RPMI7951 (cell line): ENCODE results near the gene SFI1. TPM values are rescaled to one million over a fixed set of nuclear protein-coding genes. Genes with fewer than 3 reads are reported as not detected.
A peak's percentile ranks its signal among the peaks of the same experiment; 100 is the strongest.
"Not testable (repeated sequence)": the region's sequence is repeated elsewhere in the genome, so short reads cannot be mapped to it uniquely, and the experiment has no call there.

Experiments used
- DNase-seq: peaks from one replicate; pipeline ENCODE4 v3.0.0-alpha.2; 2012; ENCODE audit warnings: low read depth
- total RNA-seq: library from RNA; depleted of rRNA; stranded (reverse); fragments of >200 nt; shearing (Covaris generic); gene quantifications from 2 replicates; pipeline ENCODE4 v1.2.3, GENCODE V29; 2014

The SFI1 gene
- total RNA-seq, 1 experiment from 2014 or later, result 6.1 TPM

GRCh38 chr22:31588970-31589675 is 92.8 kb downstream of the SFI1 start:
- DNase-seq, result no peak

GRCh38 chr22:31590161-31590560 is 93.8 kb downstream of the SFI1 start:
- not testable (repeated sequence) for DNase-seq

GRCh38 chr22:31595271-31595670 is 98.9 kb downstream of the SFI1 start:
- no peak for DNase-seq

GRCh38 chr22:31602259-31602952 is 106.1 kb downstream of the SFI1 start:
- DNase-seq, result peak; percentile 98

- DNase-seq, result no peak
Observed at GRCh38 chr22:31603081-31603525, 106.8 kb downstream of the SFI1 start.

- DNase-seq, result no peak
Observed at GRCh38 chr22:31603574-31603973, 107.2 kb downstream of the SFI1 start.

GRCh38 chr22:31604137-31604705 is 107.9 kb downstream of the SFI1 start:
- DNase-seq, result no peak

GRCh38 chr22:31604746-31605705 is 108.7 kb downstream of the SFI1 start:
- no peak for DNase-seq

- no peak for DNase-seq
Observed at GRCh38 chr22:31605851-31606585, 109.7 kb downstream of the SFI1 start.

GRCh38 chr22:31607696-31608095 is 111.4 kb downstream of the SFI1 start:
- no peak for DNase-seq

- no peak for DNase-seq
Observed at GRCh38 chr22:31609716-31610115, 113.4 kb downstream of the SFI1 start.

- no peak for DNase-seq
Observed at GRCh38 chr22:31610611-31611010, 114.3 kb downstream of the SFI1 start.

- DNase-seq, result no peak
Observed at GRCh38 chr22:31611061-31611760, 114.9 kb downstream of the SFI1 start.

- no peak for DNase-seq
Observed at GRCh38 chr22:31612891-31613285, 116.6 kb downstream of the SFI1 start.

- no peak for DNase-seq
Observed at GRCh38 chr22:31613286-31613903, 117.1 kb downstream of the SFI1 start.

- DNase-seq, result no peak
Observed at GRCh38 chr22:31613904-31614296, 117.6 kb downstream of the SFI1 start.

GRCh38 chr22:31614781-31615490 is 118.6 kb downstream of the SFI1 start:
- DNase-seq, result no peak

- DNase-seq, result no peak
Observed at GRCh38 chr22:31615491-31615860, 119.1 kb downstream of the SFI1 start.

GRCh38 chr22:31615940-31616314 is 119.6 kb downstream of the SFI1 start:
- DNase-seq, result no peak
